ENCODE results near the gene INA. TPM values are rescaled to one million over a fixed set of nuclear protein-coding genes. Genes with fewer than 3 reads are reported as not detected.

INA gene
- polyA plus RNA-seq, 3 donors, result not detected

- Histone ChIP-seq H3K79me2 (ENCODE audit: insufficient read depth, low read length) (no peaks in the 10 kb centered on the region), H3K36me3 (replicated peaks in 1 of 2; ENCODE audit: control insufficient read depth in 1 of 2, insufficient read depth in 2 of 2, low read length in 2 of 2) (no peaks in the 10 kb centered on the region), H3K9me3 (replicated peaks in 1 of 2; ENCODE audit: control insufficient read depth in 1 of 2, insufficient read depth in 1 of 2, low read length in 2 of 2) (no peaks in the 10 kb centered on the region), H3K4me1 (ENCODE audit: control insufficient read depth in 1 of 2, insufficient read depth in 2 of 2, low read length in 2 of 2) (peaks cover 33 to 44% of the 10 kb centered on the region in 2 donors), H3K9ac (ENCODE audit: insufficient read depth, low read length, poor library complexity, severe bottlenecking) (no peak overlapping the region), H3K27ac (ENCODE audit: low read depth in 1 of 2, low read length in 2 of 2) (no peak overlapping the region), H3K4me3 (replicated peaks in 1 of 3; ENCODE audit: low read depth in 2 of 3, low read length in 3 of 3) (no peak overlapping the region), H4K20me1 (ENCODE audit: insufficient read depth, low read length) (no peaks in the 10 kb centered on the region), H3K27me3 (ENCODE audit: control insufficient read depth in 2 of 2, insufficient read depth in 2 of 2, low read length in 2 of 2) (no peaks in the 10 kb centered on the region), H3K4me2 (replicated peaks; ENCODE audit: extremely low read depth, low read length, poor library complexity, severe bottlenecking) (no peak overlapping the region), H2AFZ (ENCODE audit: insufficient read depth, low read depth, low read length, poor library complexity, severe bottlenecking) (no peak overlapping the region)
- Mint-ChIP-seq H3K27me3 (ENCODE audit: low read depth in 3 of 3) (peaks cover 0 to 5% (median 0%) of the 10 kb centered on the region in 3 donors), H3K4me3 (no peak overlapping the region), H3K9me3 (peaks cover 0 to 2% (median 0%) of the 10 kb centered on the region in 7 donors), H3K4me1 (peaks cover 42% of the 10 kb centered on the region), H3K27ac (no peak overlapping the region), H3K36me3 (no peaks in the 10 kb centered on the region)
- 100% methylated on average over 2 of the region's 4 CpGs for WGBS (ENCODE audit: insufficient coverage)
- DNase-seq, result no peak
- TF ChIP-seq, protein P1, sequence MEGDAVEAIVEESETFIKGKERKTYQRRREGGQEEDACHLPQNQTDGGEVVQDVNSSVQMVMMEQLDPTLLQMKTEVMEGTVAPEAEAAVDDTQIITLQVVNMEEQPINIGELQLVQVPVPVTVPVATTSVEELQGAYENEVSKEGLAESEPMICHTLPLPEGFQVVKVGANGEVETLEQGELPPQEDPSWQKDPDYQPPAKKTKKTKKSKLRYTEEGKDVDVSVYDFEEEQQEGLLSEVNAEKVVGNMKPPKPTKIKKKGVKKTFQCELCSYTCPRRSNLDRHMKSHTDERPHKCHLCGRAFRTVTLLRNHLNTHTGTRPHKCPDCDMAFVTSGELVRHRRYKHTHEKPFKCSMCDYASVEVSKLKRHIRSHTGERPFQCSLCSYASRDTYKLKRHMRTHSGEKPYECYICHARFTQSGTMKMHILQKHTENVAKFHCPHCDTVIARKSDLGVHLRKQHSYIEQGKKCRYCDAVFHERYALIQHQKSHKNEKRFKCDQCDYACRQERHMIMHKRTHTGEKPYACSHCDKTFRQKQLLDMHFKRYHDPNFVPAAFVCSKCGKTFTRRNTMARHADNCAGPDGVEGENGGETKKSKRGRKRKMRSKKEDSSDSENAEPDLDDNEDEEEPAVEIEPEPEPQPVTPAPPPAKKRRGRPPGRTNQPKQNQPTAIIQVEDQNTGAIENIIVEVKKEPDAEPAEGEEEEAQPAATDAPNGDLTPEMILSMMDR (IDR thresholded peaks at IDR 0.05), result no peak
- intact Hi-C loops (cut with micrococcal nuclease), result no loop called here
These were observed 45.8 kb upstream of the INA start for GRCh38 chr10:103231047-103231551.

- no peak overlapping the region for H2AFZ ChIP-seq (ENCODE audit: insufficient read depth, low read depth, low read length, poor library complexity, severe bottlenecking)
- no peaks in the 10 kb centered on the region for H3K36me3 Mint-ChIP-seq
- H3K4me3 ChIP-seq (replicated peaks in 1 of 3; ENCODE audit: low read depth in 2 of 3, low read length in 3 of 3), result no peak overlapping the region
- intact Hi-C loops (cut with micrococcal nuclease), result no loop called here
- H3K4me1 ChIP-seq (ENCODE audit: control insufficient read depth in 1 of 2, insufficient read depth in 2 of 2, low read length in 2 of 2), result peaks cover 22 to 33% of the 10 kb centered on the region in 2 donors
- H3K27ac Mint-ChIP-seq, result no peak overlapping the region
- H3K4me1 Mint-ChIP-seq, result peaks cover 32% of the 10 kb centered on the region
- no peak overlapping the region for H3K9ac ChIP-seq (ENCODE audit: insufficient read depth, low read length, poor library complexity, severe bottlenecking)
- H3K9me3 Mint-ChIP-seq, result no peaks in the 10 kb centered on the region
- H3K79me2 ChIP-seq (ENCODE audit: insufficient read depth, low read length), result no peaks in the 10 kb centered on the region
- no peaks in the 10 kb centered on the region for H3K27me3 ChIP-seq (ENCODE audit: control insufficient read depth in 2 of 2, insufficient read depth in 2 of 2, low read length in 2 of 2)
- H3K4me2 ChIP-seq (replicated peaks; ENCODE audit: extremely low read depth, low read length, poor library complexity, severe bottlenecking), result no peak overlapping the region
- no peak overlapping the region for H3K27ac ChIP-seq (ENCODE audit: low read depth in 1 of 2, low read length in 2 of 2)
- no peaks in the 10 kb centered on the region for H3K36me3 ChIP-seq (replicated peaks in 1 of 2; ENCODE audit: control insufficient read depth in 1 of 2, insufficient read depth in 2 of 2, low read length in 2 of 2)
- H3K27me3 Mint-ChIP-seq (ENCODE audit: low read depth in 3 of 3), result peaks cover 0 to 5% (median 0%) of the 10 kb centered on the region in 3 donors
- H3K9me3 ChIP-seq (replicated peaks in 1 of 2; ENCODE audit: control insufficient read depth in 1 of 2, insufficient read depth in 1 of 2, low read length in 2 of 2), result no peaks in the 10 kb centered on the region
- WGBS (ENCODE audit: insufficient coverage), result 100% methylated on average over 1 of the region's 3 CpGs
- H3K4me3 Mint-ChIP-seq, result no peak overlapping the region
- no peak for DNase-seq
- TF ChIP-seq, protein P1 (IDR thresholded peaks at IDR 0.05), result no peak
- no peaks in the 10 kb centered on the region for H4K20me1 ChIP-seq (ENCODE audit: insufficient read depth, low read length)
These were observed 44.7 kb upstream of the INA start for GRCh38 chr10:103232131-103232673.
